Camera-type eye (tissue), 1 donor: Measurements from ENCODE around the gene S100PBP. TPM values are rescaled to one million over a fixed set of nuclear protein-coding genes. Genes with fewer than 3 reads are reported as not detected.

Source experiments
- total RNA-seq: library from RNA; depleted of rRNA; stranded (reverse); fragments of >200 nt; gene quantifications from one replicate; pipeline ENCODE4 v1.2.3, GENCODE V29; 2014

The S100PBP gene
- 96.8 TPM for total RNA-seq

DNA sequence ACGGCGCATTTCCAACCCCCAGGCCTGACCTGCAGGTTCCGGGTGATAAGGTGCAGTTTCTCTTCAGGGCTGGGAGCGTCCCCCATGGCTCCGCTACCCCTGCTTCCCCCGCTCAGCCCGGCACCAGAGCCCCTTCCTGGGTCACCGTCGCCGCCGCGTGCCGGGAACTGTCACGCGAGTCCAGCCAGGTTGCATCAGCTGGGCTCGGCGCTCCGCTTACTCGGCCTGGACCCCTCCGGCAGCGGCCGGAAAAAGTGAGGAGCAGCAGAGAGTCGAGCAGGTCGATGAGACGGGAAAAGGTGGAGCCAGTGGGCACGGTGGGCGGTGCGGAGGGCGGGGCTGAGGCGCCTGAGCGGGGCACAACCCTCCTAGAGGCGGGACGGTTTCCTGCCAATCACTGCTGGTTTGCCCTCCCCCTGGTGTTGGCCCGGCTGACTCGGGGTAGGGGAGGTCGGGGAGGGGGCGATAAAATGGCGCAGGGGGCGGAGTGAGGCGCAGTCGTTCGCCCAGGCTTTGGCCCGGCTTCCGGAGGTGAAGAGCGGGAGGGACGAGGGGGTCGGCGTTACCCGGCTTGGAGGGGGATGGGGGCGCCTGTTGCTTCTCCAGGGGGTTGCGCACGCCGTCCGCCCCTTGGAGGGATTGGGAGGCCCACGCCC, at the start of gene S100PBP, which contains the start of gene YARS1:
TSS of gene S100PBP (plus strand) at position 495 of the 656 bp plus-strand sequence. CDS start 8,447 bp downstream, outside the sequence.
TSS of gene YARS1 (minus strand) at position 200 of the 656 bp plus-strand sequence. CDS start at position 86, 114 bp downstream.

DNA sequence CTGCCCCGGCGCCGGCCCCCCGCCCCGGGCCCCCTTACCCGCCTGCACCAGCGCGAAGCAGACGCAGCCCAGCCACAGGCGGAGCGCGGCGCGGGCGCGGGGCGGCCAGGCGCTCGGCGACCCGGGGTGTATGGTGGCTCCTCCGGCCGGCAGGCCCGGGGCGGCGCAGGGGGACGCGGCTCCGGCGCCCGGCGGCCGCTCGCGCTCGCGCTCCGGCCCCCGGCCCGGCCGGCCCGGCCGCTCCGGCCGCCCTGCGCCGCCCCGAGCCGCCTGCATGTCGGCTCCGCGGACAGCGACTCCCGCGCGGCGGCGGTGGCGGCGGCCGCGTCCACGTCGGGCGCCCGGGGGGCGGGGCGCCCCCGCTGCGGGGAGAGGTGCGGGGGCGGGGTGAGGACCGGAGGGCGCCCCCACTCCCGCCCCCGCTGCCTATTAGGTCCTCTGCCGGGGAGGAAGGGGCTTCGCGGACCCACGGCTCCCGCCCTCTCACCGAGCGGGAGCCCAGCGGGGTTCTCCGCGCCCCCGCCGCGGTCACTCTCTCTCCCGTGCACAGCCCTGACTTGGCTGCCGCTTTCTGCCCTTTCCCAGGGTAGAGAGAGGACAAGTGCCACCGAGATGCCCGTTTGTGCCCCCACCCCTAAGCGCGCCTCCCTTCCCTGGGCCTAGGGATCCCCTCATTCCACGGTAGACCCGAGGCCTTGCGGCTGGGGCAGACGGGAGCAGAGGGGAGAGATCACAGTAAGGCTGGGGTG, 53.3 kb downstream of the S100PBP start, which contains the start of gene FNDC5:
TSS of gene FNDC5 (minus strand) at position 298 of the 749 bp plus-strand sequence.

DNA sequence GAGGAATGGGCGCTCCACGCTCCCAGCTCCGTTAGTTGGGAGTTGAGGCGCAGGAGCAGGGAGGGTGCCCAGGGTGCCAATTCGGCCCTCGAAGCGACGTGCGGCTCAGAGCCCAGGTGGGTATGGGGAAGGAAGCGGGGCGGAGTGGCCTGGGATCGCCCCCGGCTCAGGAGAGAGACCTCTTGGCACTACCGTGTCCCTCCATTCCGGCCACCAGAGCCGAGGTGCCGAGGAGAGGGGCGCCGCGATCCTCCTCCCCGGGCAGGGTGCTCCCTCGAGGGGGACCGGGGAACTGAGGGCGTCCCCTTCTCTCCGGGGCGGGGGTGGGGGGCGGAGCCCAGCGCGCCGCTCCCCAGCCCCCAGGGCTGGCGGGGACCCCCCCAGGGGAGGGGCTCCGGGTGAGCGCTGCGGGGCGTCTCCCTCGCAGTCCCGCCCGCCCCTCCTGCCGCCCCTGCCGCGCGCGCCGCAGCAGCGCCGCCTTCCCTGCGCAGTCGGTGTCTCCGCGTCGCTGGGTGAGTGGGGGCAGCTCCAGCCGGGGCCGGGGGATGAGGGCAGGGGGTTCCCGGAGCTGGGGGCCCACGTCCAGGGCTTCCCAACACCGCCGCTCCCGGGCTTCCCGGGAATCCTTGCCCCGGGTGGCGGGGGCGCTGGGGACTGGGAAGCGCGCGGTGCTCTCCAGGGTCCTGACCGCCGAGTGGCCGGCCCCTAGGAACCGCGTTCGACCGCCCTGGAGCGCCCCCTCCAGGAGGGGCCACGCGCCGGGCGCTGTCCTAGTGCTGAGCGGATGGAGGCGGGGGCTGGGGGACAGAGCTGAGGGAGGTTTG, 68.8 kb downstream of the S100PBP start, which contains the start of gene HPCA:
TSS of gene HPCA (plus strand) at position 488 of the 824 bp plus-strand sequence. CDS start 2,408 bp downstream, outside the sequence.

DNA sequence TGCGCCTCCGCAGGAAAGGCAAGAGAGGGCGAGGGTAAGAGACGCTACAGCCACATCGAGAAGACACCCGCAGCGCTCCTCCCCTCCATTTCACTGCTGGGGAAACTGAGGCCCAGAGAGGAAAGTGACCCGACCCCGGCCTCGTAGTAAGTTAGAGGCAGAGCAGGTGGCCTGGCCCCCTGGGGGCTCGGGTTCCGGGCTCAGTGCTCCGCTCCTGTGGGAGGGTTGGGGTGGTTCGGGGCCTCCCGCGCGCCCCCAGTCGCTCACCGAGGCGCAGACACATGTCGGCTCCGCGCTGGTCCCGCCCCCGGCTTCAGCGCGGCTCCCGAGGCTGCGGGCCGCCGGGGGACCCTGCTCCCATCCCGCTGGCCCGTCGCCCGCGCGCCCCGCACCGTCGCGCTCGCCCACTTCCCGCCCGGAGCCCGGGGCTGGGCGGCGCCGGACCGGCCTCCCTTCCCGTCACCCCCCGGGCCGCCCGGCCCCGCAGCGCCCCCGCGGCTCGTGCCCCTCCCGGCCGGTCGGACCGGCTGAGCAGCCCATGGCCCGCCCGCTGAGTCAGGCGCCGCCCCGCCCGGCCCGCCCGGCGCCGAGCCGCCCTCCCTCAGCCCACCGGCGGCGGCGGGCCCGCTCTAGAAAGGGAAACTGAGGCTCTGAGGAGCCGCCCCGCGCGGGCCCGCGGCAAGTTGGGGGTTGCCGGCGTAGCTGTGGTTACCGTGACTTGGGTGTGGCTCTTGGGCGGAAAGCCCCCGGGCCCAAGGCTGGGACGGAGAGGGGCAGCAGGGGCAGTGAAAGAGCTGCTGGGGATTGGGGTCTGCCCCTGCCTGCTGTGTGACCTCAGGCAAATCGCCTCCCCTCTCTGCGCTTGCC, 83.7 kb downstream of the S100PBP start, which contains the start of gene TMEM54:
TSS of gene TMEM54 (minus strand) at position 434 of the 867 bp plus-strand sequence. CDS start at position 283, 151 bp downstream.

Other genes with a start within 250 kb of the S100PBP start
- 30.5 TPM for gene ZBTB8OS, start 167.1 kb upstream of the S100PBP start, total RNA-seq
- gene RBBP4, start 166.4 kb upstream of the S100PBP start, total RNA-seq = 252 TPM
- 15.3 TPM for gene SYNC, start 114.9 kb upstream of the S100PBP start, total RNA-seq
- gene YARS1, start 295 bp upstream of the S100PBP start, total RNA-seq = 42.4 TPM
- gene FNDC5, start 53.3 kb downstream of the S100PBP start, total RNA-seq = 69.1 TPM
- gene HPCA, start 68.8 kb downstream of the S100PBP start, total RNA-seq = 15.2 TPM
- 10.6 TPM for gene TMEM54, start 83.7 kb downstream of the S100PBP start, total RNA-seq
- gene RNF19B, start 147.2 kb downstream of the S100PBP start, total RNA-seq = 23.7 TPM
- 114 TPM for gene AK2, start 219.2 kb downstream of the S100PBP start, total RNA-seq